Renal cortex interstitium (tissue), 11 donors: ENCODE results near the gene CYP8B1. TPM values are rescaled to one million over a fixed set of nuclear protein-coding genes. Genes with fewer than 3 reads are reported as not detected.

Experiments
- DNase-seq, 11 donors: peaks; one replicate each; pipeline ENCODE4 v3.0.0-alpha.2; 2013; ENCODE audit warnings: low read depth in 9 of 11, low spot score in 4 of 11; ENCODE audit errors: extremely low read depth in 1 of 11
- polyA plus RNA-seq, 3 donors: library from polyadenylated mRNA; unstranded; fragments of 120-200 nt; gene quantifications; one replicate each; pipeline ENCODE4 v1.2.1, GENCODE V29; 2013; ENCODE audit not compliant: insufficient read length in 3 of 3

The CYP8B1 gene
- polyA plus RNA-seq, 3 donors, result 0.95 to 1.4 (median 1.3) TPM

- DNase-seq, result no peak
Observed at GRCh38 chr3:42868841-42869240, 6.8 kb downstream of the CYP8B1 start.

DNA sequence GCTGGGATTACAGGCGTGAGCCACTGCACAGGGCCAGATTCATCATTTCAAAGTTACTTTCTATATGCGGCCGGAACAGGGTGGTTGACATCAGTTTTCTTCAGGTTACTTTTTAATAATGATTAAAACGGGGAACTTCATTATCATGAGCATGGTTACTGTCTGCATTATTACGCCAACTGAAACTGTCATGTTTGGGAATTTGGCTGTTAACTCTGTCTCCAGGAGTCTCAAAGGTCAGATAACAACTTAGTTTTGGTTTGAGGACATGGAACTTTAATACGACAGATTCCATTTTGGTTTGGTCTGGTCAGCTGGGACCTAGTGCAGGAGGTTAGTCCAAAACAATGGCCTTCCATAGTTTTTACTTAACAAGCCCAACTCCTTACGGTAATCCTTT is 8.5 kb downstream of the CYP8B1 start:
- DNase-seq, result no peak

- DNase-seq, result no peak
Observed at GRCh38 chr3:42865256-42865655, 10.4 kb downstream of the CYP8B1 start.

- no peak for DNase-seq
Observed at GRCh38 chr3:42864321-42864950, 11.2 kb downstream of the CYP8B1 start.

DNA sequence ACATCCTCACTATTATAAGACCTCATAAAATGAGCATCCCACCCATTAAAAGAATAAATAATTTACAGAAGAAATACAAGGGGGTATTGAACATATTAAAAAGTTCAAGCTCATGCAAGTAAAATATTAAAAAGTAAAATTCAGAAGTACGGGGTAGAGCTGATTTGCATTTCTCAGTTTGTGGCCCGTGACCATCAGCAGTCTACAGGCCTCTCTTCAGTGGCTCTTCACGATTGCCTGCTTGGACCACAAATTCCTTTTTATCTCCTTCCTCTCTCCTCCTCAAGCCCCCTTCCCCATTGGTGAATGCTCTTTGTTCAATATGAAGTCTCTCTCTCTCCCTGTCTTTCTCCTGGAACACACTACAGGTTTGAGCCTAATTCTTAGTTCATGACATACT is 19.1 kb downstream of the CYP8B1 start:
- no peak for DNase-seq

DNA sequence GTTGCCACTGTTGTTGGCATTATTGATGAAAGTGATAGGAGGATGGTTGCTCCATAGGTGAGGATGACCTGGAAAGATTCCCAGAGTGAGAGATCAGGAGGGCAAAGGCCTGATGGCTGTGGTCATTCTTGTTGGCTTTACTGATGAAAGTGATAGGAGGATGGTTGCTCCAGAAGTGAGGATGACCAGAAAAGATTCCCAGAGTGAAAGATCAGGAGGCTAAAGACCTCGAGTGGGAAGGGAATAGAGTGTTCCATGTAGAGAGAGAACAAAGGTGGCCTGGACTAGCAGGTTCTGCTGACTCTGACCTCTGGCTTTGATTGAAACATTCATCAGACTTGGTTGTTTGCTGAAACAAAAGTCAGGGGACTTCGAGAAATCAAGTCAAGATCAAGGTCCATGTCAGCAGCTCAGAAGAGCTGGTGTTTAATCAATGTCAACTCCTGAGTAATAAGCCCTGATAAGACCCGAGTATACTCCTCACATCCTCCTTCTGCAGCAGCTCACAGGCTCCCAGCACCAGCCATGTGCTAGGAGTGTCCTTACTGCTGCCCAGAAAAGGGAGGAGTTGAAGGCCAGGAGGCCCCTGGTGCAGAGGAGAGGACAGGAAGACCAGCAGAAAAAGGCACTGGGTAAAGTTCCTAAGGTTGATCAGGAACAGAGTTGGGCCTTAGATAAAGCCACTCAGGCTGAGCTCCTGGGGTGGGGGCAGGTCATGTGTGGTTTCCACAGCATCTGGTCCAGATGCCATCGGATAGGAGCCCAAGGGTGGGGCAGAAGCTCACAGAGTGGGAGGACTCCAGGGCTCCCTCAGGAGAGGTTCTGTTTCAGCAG is 19.9 kb downstream of the CYP8B1 start:
- no peak for DNase-seq

- DNase-seq, result no peak
Observed at GRCh38 chr3:42855219-42855546, 20.5 kb downstream of the CYP8B1 start.

DNA sequence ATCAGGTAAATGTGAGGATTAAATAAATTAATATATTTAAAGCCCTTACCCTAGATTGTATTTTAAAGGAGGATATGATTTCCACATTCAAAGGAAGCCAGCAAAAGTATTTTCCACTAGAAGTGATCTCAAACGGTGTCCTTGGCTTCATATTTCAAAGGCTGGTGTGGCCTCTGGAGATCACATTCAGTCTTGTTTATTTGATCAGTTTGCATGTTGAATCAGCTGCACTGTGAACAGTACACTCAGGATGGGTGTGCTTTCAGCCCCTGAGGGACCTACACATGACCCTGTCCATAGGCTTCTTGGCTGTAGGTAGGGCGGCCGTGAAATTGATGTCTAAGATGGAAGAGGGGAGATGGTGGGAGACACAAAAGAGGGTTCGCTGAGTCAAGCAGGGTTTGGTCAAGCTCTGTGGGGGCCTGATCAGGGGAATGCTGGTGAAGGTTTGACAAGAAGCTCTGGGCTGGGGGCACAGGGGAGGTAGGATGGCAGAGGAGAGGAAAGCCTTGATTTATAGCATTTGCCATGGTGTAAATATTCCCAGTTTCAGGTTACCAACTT is 21.9 kb downstream of the CYP8B1 start:
- no peak for DNase-seq

DNA sequence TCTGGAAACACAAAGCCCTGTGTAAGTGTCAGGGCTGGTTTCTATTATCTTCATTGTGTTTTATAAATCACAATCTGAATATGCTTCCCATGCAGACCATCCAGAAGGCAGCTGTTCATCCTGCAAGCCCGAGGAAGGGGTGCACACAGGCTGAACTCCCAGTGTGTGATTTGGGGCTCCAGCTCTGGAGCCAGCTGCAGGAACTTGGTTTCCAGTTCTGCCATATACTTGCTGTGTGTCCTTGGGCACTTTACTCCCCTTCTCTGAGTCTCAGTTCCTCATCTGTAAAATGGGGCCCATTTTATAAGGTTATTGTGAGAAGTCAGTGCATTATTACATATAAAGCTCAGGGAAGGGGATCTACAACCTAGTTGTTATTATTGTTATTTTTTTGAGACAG is 22.6 kb downstream of the CYP8B1 start:
- DNase-seq, result no peak

- no peak for DNase-seq
Observed at GRCh38 chr3:42852441-42852840, 23.2 kb downstream of the CYP8B1 start.

DNA sequence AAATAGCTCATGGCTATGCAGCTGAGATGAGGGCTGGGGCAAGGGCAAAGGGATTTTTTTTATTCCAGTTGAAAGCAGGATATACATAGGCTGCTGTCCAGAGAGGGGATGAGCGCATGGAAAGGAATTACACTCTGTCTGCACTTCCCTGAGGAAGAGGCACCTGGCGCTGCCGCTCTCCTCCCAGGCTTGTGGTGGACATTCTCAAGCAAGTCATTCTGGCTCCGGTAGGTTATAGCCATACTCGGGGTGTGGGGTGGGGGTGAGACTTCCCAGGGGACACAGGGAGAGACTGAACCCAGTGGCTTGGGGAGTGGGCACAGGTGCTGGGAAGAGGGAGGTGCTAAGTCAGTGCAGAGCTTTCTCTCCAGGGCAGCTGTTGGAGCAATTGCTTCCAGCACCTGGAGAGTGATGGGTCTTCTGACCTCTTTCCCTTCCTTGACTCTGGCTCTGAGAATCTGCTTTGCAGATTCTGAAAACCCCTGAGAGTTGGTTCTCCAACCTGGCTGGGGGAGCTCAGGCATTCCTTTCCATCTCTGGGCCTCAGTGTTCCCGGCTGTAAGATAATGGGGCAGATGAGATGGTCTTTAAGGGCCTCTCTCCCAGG is 24.3 kb downstream of the CYP8B1 start:
- DNase-seq, result no peak

DNA sequence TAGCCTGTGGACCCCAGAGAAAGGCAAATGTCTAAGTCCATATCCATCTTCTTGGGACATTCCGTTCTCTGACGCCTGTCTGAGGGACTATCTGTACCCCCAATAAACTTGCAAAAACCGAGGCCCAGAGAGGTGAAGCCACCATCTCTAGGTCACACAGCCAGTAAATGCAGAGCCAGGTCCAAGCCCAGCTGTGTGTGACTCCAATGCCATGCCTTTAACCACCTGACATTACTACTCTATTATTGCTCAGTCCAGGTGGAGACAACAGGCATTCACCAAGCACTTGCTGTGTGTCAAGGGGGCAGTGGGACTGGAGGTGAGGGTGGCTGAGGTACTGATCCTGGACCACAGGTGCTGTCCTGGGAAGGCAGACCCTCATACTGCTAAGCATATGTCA is 25.4 kb downstream of the CYP8B1 start:
- no peak for DNase-seq

DNA sequence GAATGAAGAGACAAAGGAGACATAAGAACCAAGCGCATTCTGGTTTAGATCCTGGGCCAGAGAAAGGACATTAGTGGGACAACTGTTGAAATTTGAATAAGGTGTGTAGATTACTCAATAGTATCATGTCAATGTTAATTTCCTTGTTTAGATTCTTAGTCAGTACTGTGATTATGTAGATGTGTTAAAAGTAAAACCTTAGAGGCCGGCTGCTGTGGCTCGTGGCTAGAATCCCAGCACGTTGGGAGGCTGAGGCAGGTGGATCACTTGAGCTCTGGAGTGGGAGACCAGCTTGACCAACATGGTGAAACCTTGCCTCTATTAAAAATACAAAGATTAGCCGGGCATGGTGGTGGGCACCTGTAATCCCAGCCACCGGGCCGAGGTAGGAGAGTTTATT is 26.7 kb downstream of the CYP8B1 start:
- no peak for DNase-seq

GRCh38 chr3:42847731-42848130 is 27.9 kb downstream of the CYP8B1 start:
- no peak for DNase-seq

- no peak for DNase-seq
Observed at GRCh38 chr3:42846685-42847522, 28.8 kb downstream of the CYP8B1 start.

DNA sequence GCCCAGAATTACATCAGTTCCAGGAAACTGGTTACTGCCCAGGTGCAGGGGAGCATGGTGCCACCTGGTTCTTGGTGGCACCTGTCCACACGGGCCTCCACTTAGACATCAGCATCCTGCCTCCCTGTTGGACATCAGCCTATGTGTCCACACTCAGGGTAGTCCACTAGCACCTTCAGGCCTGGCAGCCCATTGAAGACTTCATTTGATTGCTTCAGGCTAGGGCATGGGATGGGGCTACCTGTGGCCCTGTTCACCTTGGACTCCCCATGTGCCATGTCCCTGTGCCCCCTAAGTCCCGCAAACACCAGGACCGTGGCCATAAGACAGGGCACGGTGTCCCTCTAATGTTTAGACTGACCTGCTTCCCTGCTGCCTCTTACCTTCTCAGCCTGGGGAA is 30.9 kb downstream of the CYP8B1 start:
- no peak for DNase-seq

DNA sequence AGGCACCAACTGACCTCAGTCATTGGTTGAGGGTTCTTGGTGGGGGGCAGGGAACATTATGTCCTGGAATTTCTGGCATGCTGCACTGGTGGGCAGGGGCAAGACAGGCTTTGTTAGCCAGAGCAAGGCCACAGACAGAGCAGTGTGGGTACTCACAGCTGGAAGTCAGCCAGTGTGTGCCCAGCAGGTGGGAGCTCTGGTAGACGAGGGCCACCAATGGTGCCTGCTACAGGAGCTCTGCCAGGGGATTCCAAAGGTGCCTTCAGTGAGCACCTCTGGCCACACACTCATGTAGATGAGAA is 31.3 kb downstream of the CYP8B1 start:
- DNase-seq, result no peak

DNA sequence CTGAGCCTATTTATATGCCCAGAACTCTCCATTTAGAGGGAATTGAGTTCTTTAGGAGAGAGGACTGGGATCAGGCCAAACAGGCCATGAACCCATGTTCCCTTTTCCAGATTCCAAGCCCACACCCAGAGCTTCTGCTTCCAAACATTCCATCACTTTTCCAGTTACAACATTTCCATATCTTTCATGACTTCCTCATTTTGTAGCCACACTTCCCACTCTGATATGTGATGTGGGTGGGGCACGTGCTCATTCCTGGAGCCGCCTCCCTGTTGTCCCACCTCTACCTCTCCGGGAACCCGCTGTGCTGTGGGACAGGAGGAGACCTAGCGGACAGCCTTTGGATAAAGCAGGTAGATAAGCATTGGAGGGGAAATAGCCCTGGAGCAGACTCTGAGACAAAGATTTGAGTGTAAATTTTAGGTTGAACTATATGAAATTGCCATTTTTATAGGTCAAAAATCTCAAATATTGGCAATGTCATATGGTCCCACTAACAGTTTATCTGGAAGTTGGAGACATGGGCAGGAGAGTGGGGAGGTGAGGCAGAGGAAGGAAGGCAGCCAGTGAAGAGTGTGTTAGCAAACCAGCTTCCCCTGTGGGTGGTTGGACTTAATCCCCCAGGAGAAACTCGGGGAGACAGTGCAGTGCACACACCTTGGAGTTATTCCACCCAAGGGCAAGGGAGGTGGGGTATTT is 31.8 kb downstream of the CYP8B1 start:
- no peak for DNase-seq

- DNase-seq, result no peak
Observed at GRCh38 chr3:42841332-42841731, 34.3 kb downstream of the CYP8B1 start.
